Neural progenitor cell (in vitro differentiated cells): ENCODE measurements around the gene TSHZ1.

Experiments used
- CTCF ChIP-seq: fragments of 200-600 bp; sonication (generic); IDR thresholded peaks from 2 replicates; pipeline ENCODE4 v1.5.1; 2017; ENCODE audit warnings: antibody characterized with exemption, mild to moderate bottlenecking
- EZH2 ChIP-seq: fragments of 200-600 bp; sonication (generic); IDR thresholded peaks from 2 replicates; pipeline ENCODE4 v1.6.1; 2017; ENCODE audit warnings: antibody characterized with exemption, mild to moderate bottlenecking, moderate library complexity

GRCh38 chr18:75338631-75339030, 128.0 kb downstream of the TSHZ1 start:
- TF ChIP-seq EZH2 (no peak), CTCF (no peak)
